Upper lobe of right lung (tissue), 1 donor: ENCODE data around the gene NELFCD. TPM values are rescaled to one million over a fixed set of nuclear protein-coding genes. Genes with fewer than 3 reads are reported as not detected.

ENCODE experiments used
- ATAC-seq: fragments of 200-7000 bp; cut with Tn5 transposase; one replicate; pipeline ENCODE4 v1.9.1; 2020; ENCODE audit warnings: mild to moderate bottlenecking, moderate library complexity
- DNase-seq: peaks from one replicate; pipeline ENCODE4 v3.0.0-alpha.2; 2020
- H3K27ac ChIP-seq: fragments of 200-600 bp; one replicate; pipeline ENCODE4 v1.8.0; 2022
- H3K27me3 ChIP-seq: fragments of 200-600 bp; one replicate; pipeline ENCODE4 v1.8.0; 2022; ENCODE audit warnings: mild to moderate bottlenecking
- H3K36me3 ChIP-seq: fragments of 200-600 bp; one replicate; pipeline ENCODE4 v1.8.0; 2022
- H3K4me1 ChIP-seq: fragments of 200-600 bp; one replicate; pipeline ENCODE4 v1.8.0; 2022
- H3K4me3 ChIP-seq: fragments of 200-600 bp; one replicate; pipeline ENCODE4 v1.8.0; 2022; ENCODE audit warnings: mild to moderate bottlenecking
- H3K9me3 ChIP-seq: fragments of 200-600 bp; one replicate; pipeline ENCODE4 v1.8.0; 2022
- CTCF ChIP-seq: fragments of 200-600 bp; IDR thresholded peaks from one replicate; pipeline ENCODE4 v1.8.0; 2022; ENCODE audit warnings: antibody characterized with exemption
- intact Hi-C: fragments of 100-400 bp; cut with DNase I; formaldehyde crosslinking; loops from one replicate; pipeline ENCODE4 v1.11.0; 2022
- total RNA-seq: library from RNA; stranded (reverse); fragmentation: NEBNext Ultra II Directional; extraction: Animal tissue kit (Norgen Biotek cat#: 25700); gene quantifications from one replicate; pipeline ENCODE4 v1.2.1, GENCODE V29; 2021
- donor health status: DM: no; HTN: yes; CAD: no; lungs with severe emphysema.

The NELFCD gene
- total RNA-seq, 1 donor from 2014 or later = 51.2 TPM

GRCh38 chr20:58969439-58969838 lies 11.6 kb upstream of the NELFCD start:
- no peaks in the 10 kb centered on the region for H3K36me3 ChIP-seq
- no peak for DNase-seq
- ATAC-seq = no peak
- H3K4me1 ChIP-seq = no peaks in the 10 kb centered on the region
- no peak for TF ChIP-seq CTCF
- intact Hi-C loops = no loop called here
- H3K27me3 ChIP-seq = no peaks in the 10 kb centered on the region
- no peaks in the 10 kb centered on the region for H3K9me3 ChIP-seq
- no peak overlapping the region for H3K4me3 ChIP-seq
- no peak overlapping the region for H3K27ac ChIP-seq

- H3K9me3 ChIP-seq = peaks cover under 1% of the 10 kb centered on the region
- no peaks in the 10 kb centered on the region for H3K4me1 ChIP-seq
- no peaks in the 10 kb centered on the region for H3K27me3 ChIP-seq
- no peaks in the 10 kb centered on the region for H3K36me3 ChIP-seq
- H3K4me3 ChIP-seq = no peak overlapping the region
- ATAC-seq (no peak), DNase-seq (no peak)
- no peak overlapping the region for H3K27ac ChIP-seq
- intact Hi-C loops = no loop called here
- no peak for TF ChIP-seq CTCF
Observed at GRCh38 chr20:58970146-58970545, 10.9 kb upstream of the NELFCD start.

GRCh38 chr20:58971429-58971828 lies 9.6 kb upstream of the NELFCD start:
- Histone ChIP-seq H3K4me3 (no peak overlapping the region), H3K9me3 (peaks cover 9% of the 10 kb centered on the region), H3K36me3 (no peaks in the 10 kb centered on the region), H3K27me3 (no peaks in the 10 kb centered on the region), H3K4me1 (no peaks in the 10 kb centered on the region), H3K27ac (no peak overlapping the region)
- TF ChIP-seq CTCF = no peak
- intact Hi-C loops = no loop called here
- DNase-seq (no peak), ATAC-seq (no peak)

DNA sequence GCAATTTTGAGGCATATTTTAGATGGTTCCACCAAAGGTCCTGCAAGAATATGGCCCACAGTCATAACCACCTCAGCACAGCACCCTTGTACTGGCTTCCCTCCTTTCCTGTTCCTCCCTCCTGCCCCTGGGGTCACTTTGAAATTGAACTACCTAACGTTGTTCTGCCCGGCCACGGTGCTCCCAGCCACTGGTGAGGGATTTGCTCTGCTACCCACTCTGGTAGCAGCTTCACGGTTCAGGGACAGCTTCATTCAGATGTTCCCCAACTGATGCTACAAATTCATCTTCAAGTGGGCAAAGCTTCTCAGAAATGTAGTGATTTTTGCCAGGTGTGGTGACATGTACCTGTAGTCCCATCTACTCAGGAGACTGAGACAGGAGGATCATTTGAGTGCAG lies 7.9 kb upstream of the NELFCD start:
- intact Hi-C loops = no loop called here
- no peaks in the 10 kb centered on the region for H3K36me3 ChIP-seq
- no peaks in the 10 kb centered on the region for H3K4me1 ChIP-seq
- no peak for TF ChIP-seq CTCF
- H3K4me3 ChIP-seq = no peak overlapping the region
- DNase-seq (no peak), ATAC-seq (no peak)
- H3K9me3 ChIP-seq = peaks cover 9% of the 10 kb centered on the region
- H3K27me3 ChIP-seq = no peaks in the 10 kb centered on the region
- no peak overlapping the region for H3K27ac ChIP-seq

GRCh38 chr20:58973866-58974265 lies 7.2 kb upstream of the NELFCD start:
- Histone ChIP-seq H3K27me3 (no peaks in the 10 kb centered on the region), H3K36me3 (no peaks in the 10 kb centered on the region), H3K9me3 (peaks cover 9% of the 10 kb centered on the region), H3K4me1 (no peaks in the 10 kb centered on the region), H3K4me3 (no peak overlapping the region), H3K27ac (no peak overlapping the region)
- TF ChIP-seq CTCF = no peak
- ATAC-seq (no peak), DNase-seq (no peak)
- intact Hi-C loops = no loop called here

DNA sequence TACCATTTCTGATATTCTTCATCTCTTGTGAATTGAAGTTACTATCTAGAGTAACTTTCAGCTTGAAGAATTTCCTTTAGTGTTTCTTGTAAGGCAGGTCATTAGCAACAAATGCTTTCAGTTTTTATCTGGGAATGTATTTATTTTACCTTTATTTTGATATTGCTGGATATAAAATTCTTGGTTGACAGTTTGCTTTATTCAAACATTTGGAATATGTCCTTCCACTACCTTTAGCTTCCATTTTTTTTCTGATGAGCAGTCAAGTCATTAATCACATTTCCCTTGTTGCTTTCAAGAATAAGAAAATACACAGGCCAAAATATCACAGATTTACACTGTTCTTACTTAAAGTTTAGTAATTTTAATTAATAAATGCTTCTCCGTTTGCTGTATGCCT lies 5.7 kb upstream of the NELFCD start:
- DNase-seq = no peak
- Histone ChIP-seq H3K4me1 (no peaks in the 10 kb centered on the region), H3K27me3 (no peaks in the 10 kb centered on the region), H3K4me3 (no peak overlapping the region), H3K36me3 (no peaks in the 10 kb centered on the region), H3K9me3 (peaks cover 9% of the 10 kb centered on the region), H3K27ac (no peak overlapping the region)
- intact Hi-C loops = no loop called here
- ATAC-seq = no peak
- no peak for TF ChIP-seq CTCF
